HAP-1 (cell line): Measurements from ENCODE around the gene PCSK9.
"Not testable (repeated sequence)": the region's sequence is repeated elsewhere in the genome, so short reads cannot be mapped to it uniquely, and the experiment has no call there.

Experiments used
- DNase-seq, 2 experiments: peaks; one replicate each; pipeline ENCODE4 v3.0.0-alpha.2; 2016 to 2020; ENCODE audit warnings: low spot score in 2 of 2
- H3K27me3 ChIP-seq: fragments of 250-450 bp; sonication (Bioruptor Pico); 2 replicates; pipeline ENCODE4 v1.5.1; 2020; ENCODE audit warnings: low read depth, mild to moderate bottlenecking, moderate library complexity
- H3K36me3 ChIP-seq: fragments of 250-450 bp; sonication (Bioruptor Pico); replicated peaks from 2 replicates; pipeline ENCODE4 v1.5.1; 2020; ENCODE audit warnings: mild to moderate bottlenecking
- H3K4me1 ChIP-seq: fragments of 250-450 bp; sonication (Bioruptor Pico); 2 replicates; pipeline ENCODE4 v1.5.1; 2020; ENCODE audit warnings: mild to moderate bottlenecking
- H3K4me3 ChIP-seq: fragments of 250-450 bp; sonication (Bioruptor Pico); 2 replicates; pipeline ENCODE4 v1.5.1; 2020; ENCODE audit warnings: mild to moderate bottlenecking, moderate library complexity
- H3K9me3 ChIP-seq: fragments of 250-450 bp; sonication (Bioruptor Pico); 2 replicates; pipeline ENCODE4 v1.5.1; 2020; ENCODE audit warnings: mild to moderate bottlenecking, moderate library complexity
- in situ Hi-C: fragments of 300-500 bp; cut with MboI; formaldehyde crosslinking; loops from 3 replicates; pipeline ENCODE4 v1.14.3; 2020; ENCODE audit warnings: low sequenced_read_pairs, inconsistent platforms, mixed read lengths

The PCSK9 gene

DNA sequence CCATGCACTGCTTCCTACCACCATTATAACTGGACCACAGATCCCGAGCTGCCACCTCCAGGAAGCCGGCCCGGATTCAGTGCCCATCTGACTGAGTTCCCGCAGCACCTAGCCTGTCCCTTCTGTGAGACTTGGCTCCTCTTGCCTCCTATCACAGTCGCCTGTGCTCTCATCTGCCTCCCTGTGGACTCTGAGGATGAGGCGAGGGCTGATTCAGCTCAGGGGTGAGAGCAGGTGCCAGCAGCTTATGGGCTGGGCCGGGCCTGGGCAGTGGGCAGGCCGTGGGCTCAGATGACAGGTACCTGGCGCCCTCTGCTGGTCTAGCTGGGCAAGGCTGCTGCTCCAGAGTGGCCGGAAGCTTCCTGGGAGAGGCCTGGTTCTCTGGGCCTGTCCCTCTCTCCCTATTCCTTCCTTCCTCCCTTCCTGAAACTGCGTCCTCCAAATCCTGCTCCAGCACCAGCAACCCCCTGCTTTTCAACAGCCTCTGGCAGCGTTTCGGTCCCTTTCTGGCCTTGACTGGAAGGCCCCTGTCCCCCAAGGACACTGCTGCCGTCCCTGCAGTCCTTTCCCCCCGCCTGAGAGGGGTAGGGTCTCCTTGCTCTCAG, 17.3 kb upstream of the PCSK9 start:
- no peaks in the 10 kb centered on the region for H3K9me3 ChIP-seq
- 0 out of 2 replicates have a peak, but pooled peaks cover 3% of the 10 kb centered on the region for H3K27me3 ChIP-seq
- no peaks in the 10 kb centered on the region for H3K36me3 ChIP-seq
- no peaks in the 10 kb centered on the region for H3K4me1 ChIP-seq
- in situ Hi-C loops: no loop called here
- peak; percentile 67 to 92 for DNase-seq
- H3K4me3 ChIP-seq: no peak overlapping the region

DNA sequence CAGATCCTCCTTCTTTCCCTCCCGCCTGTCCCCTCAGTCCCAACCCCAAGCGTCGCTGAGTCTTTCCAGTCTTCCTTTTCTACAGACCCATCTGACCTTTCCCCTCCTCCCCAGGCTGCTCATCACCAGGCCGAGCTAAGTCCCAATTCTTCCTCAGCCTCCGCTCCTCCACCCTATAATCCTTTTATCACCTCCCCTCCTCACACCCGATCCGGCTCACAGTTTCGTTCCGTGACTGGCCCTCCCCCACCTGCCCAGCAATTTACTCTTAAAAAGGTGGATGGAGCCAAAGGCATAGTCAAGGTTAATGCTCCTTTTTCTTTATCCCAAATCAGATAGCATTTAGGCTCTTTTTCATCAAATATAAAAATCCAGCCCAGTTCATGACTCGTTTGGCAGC, 15.2 kb upstream of the PCSK9 start:
- DNase-seq, in situ Hi-C loops, H3K4me3 ChIP-seq, H3K27me3 ChIP-seq, H3K9me3 ChIP-seq, H3K36me3 ChIP-seq, H3K4me1 ChIP-seq: not testable (repeated sequence)

DNA sequence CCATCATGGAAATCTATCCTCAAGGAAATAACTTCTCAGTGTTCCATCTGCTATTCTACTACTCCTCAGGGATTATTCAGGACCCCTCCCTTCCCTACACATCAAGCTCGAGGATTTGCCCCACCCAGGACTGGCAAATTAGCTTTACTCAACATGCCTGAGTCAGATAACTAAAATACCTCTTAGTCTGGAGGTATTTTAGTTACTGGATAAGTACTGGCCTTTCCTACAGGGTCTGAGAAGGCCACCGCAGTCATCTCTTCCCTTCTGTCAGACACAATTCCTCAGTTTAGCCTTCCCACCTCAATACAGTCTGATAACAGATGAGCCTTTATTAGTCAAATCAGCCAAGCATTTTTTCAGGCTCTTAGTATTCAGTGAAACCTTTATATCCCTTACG, 12.7 kb upstream of the PCSK9 start:
- in situ Hi-C loops, H3K36me3 ChIP-seq, DNase-seq, H3K4me1 ChIP-seq, H3K9me3 ChIP-seq, H3K27me3 ChIP-seq, H3K4me3 ChIP-seq: not testable (repeated sequence)

- H3K27me3 ChIP-seq: peaks cover 28% of the 10 kb centered on the region
- H3K36me3 ChIP-seq, DNase-seq, H3K4me1 ChIP-seq, H3K9me3 ChIP-seq, in situ Hi-C loops, H3K4me3 ChIP-seq: not testable (repeated sequence)
Measured at GRCh38 chr1:55031098-55031497, 8.2 kb upstream of the PCSK9 start.

DNA sequence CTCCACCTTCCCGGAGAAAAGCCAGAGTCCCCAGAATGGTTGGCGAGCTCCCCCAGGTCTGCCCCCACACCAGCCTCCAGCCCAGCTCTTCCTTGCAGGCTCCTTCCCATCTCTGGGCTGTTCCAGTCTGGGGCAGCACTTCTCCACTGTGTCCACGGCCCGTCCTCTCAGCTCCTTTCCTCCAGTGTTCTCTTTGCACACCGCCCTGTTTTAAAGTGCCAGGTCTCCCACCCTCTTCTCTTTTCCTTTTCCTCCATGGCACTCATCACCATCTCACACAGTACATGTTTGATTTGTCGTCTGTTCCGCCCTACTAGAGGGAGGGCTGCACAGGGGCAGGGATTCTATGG, 6.1 kb upstream of the PCSK9 start:
- no peaks in the 10 kb centered on the region for H3K4me1 ChIP-seq
- H3K4me3 ChIP-seq: no peak overlapping the region
- peaks cover 49% of the 10 kb centered on the region for H3K27me3 ChIP-seq
- in situ Hi-C loops: no loop called here
- no peak for DNase-seq
- no peaks in the 10 kb centered on the region for H3K9me3 ChIP-seq
- H3K36me3 ChIP-seq: no peaks in the 10 kb centered on the region

DNA sequence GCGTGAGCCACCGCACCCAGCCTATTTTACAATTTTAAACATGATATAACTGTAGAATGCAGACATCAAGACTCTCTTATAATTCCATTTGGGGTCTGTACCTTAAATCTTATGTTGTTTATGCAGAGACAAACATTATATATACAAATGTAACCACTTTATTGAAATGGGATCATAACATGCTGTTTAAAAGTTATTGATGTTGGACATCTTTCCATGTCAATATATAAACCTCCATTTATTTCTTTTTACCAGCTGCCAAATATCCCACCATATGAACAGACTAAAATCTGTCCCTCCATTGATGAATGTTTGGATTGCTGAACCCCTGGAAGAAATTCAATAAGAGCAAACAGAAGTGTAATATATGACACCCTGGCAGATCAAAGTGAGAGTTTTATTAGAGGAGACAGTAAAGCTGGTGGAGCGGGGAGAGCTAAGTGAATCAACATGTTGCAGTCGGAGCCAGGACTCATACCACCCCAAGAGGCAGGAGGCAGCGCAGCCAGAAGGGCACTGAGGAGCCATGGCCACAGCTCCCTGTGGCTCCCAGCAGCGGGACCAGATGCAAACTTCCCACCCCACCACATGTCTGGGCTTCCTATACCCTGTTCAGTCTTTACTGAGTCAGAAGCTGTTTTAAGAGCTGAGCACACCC, 4.7 kb upstream of the PCSK9 start:
- in situ Hi-C loops: no loop called here
- Histone ChIP-seq H3K9me3 (no peaks in the 10 kb centered on the region), H3K36me3 (no peaks in the 10 kb centered on the region), H3K27me3 (peaks cover 63% of the 10 kb centered on the region), H3K4me3 (no peak overlapping the region), H3K4me1 (no peaks in the 10 kb centered on the region)
- DNase-seq: no peak

DNA sequence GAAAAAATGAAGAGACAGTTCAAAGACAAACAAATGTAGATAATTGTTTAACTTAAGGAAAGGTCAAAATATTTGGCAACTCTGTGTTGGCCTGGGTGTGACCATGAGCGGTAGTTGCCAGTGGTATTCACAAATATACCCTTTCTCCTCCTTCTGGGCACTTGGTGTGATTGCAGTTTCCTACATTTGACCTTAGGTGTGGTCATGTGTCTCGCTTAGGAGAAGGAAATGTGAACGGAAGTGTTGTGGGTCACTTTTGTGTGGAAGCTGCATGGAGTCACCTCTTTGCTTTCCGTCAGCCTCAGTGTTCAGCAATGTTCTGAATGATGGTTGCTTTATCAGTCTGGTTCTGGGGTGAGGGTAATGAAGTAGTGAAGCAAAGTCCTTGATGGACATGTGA, 3.4 kb upstream of the PCSK9 start:
- no peaks in the 10 kb centered on the region for H3K4me1 ChIP-seq
- DNase-seq: no peak
- H3K9me3 ChIP-seq: no peaks in the 10 kb centered on the region
- H3K36me3 ChIP-seq: no peaks in the 10 kb centered on the region
- H3K27me3 ChIP-seq: peaks cover 76% of the 10 kb centered on the region
- in situ Hi-C loops: no loop called here
- no peak overlapping the region for H3K4me3 ChIP-seq

GRCh38 chr1:55037733-55038551, 1.4 kb upstream of the PCSK9 start:
- no peaks in the 10 kb centered on the region for H3K36me3 ChIP-seq
- peaks cover 80% of the 10 kb centered on the region for H3K27me3 ChIP-seq
- H3K4me3 ChIP-seq: no peak overlapping the region
- in situ Hi-C loops: no loop called here
- no peak for DNase-seq
- no peaks in the 10 kb centered on the region for H3K4me1 ChIP-seq
- no peaks in the 10 kb centered on the region for H3K9me3 ChIP-seq

DNA sequence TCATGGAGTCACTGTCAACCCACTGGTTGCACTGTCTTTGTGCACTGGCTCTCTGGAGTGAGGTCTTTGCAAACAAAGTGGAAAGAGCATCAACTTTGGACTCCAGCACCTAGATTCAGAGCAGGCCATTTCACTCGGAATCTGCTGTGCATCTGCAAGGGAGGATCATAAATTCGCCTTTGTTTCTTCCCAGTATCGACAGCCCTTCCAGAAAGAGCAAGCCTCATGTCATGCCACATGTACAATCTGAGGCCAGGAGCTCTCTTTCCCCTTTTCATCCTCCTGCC, 853 bp upstream of the PCSK9 start:
- no peak for DNase-seq
- no peaks in the 10 kb centered on the region for H3K9me3 ChIP-seq
- in situ Hi-C loops: no loop called here
- H3K4me1 ChIP-seq: no peaks in the 10 kb centered on the region
- no peak overlapping the region for H3K4me3 ChIP-seq
- no peaks in the 10 kb centered on the region for H3K36me3 ChIP-seq
- H3K27me3 ChIP-seq: peaks cover 79% of the 10 kb centered on the region

DNA sequence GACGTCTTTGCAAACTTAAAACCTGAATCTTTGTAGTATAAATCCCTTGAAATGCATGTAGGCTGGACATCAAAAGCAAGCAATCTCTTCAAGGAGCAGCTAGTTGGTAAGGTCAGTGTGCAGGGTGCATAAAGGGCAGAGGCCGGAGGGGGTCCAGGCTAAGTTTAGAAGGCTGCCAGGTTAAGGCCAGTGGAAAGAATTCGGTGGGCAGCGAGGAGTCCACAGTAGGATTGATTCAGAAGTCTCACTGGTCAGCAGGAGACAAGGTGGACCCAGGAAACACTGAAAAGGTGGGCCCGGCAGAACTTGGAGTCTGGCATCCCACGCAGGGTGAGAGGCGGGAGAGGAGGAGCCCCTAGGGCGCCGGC, 390 bp upstream of the PCSK9 start:
- Histone ChIP-seq H3K4me3 (no peak overlapping the region), H3K36me3 (no peaks in the 10 kb centered on the region), H3K4me1 (no peaks in the 10 kb centered on the region), H3K9me3 (no peaks in the 10 kb centered on the region), H3K27me3 (peaks cover 74% of the 10 kb centered on the region)
- DNase-seq: no peak
- in situ Hi-C loops: no loop called here

DNA sequence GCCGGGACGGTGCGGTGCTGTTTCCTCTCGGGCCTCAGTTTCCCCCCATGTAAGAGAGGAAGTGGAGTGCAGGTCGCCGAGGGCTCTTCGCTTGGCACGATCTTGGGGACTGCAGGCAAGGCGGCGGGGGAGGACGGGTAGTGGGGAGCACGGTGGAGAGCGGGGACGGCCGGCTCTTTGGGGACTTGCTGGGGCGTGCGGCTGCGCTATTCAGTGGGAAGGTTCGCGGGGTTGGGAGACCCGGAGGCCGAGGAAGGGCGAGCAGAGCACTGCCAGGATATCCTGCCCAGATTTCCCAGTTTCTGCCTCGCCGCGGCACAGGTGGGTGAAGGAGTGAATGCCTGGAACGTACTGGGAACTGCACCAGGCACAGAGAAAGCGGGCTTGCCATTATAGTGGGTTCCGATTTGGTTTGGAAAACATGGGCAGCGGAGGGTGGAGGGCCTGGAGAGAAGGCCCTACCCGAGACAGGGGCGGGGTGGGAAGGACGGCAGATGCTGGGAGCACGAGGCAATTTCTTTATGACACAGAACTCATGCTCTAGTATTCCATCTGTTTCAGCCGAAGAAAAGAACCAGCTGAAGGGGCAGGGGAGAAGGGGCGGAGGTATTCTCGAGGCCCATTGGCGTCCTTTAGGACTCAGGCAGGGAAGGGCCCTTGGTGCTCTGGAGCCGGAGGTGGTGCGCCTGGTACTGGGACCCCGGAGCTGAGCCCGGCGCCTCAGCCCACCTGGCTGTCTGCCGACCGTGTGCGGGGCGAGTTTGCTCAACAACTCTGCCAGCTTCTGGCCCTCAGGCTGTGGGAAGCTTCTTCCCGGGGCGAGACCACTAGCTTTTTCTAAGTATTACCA, 960 bp downstream of the PCSK9 start:
- Histone ChIP-seq H3K9me3 (no peaks in the 10 kb centered on the region), H3K4me3 (no peak overlapping the region), H3K36me3 (no peaks in the 10 kb centered on the region), H3K27me3 (peaks cover 63% of the 10 kb centered on the region), H3K4me1 (no peaks in the 10 kb centered on the region)
- in situ Hi-C loops: no loop called here
- no peak for DNase-seq

DNA sequence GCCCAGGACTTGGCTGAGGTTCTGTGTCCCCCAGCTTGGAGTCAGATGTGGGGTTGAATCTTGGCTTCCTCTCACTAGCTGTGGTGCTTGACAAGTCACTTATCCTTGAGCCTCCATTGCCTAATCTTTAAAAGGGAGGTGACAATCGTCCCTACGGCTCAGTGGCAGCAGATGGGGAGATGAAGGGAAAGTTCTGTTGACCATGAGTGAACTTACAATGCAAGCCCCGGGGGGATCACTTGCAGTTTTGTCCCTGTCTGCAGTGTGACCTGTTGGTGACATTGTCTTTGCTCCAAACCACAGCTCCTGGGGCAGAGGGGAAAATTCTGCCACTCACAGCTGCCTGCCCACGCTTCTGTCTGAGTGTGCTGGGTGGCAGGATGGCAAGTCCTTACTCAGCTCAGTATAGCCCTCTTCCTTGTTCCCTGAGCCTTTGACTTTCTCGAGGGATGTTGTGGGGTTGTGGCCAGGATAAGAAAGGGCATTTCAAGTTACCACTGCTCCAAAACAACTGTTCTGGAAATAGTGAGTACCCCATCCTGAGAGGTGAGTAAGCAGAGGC, 1.7 kb downstream of the PCSK9 start:
- Histone ChIP-seq H3K4me3 (no peak overlapping the region), H3K36me3 (no peaks in the 10 kb centered on the region), H3K4me1 (no peaks in the 10 kb centered on the region), H3K27me3 (peaks cover 56% of the 10 kb centered on the region), H3K9me3 (no peaks in the 10 kb centered on the region)
- DNase-seq: no peak
- in situ Hi-C loops: no loop called here

- in situ Hi-C loops: no loop called here
- no peaks in the 10 kb centered on the region for H3K36me3 ChIP-seq
- no peak overlapping the region for H3K4me3 ChIP-seq
- peaks cover 50% of the 10 kb centered on the region for H3K27me3 ChIP-seq
- no peaks in the 10 kb centered on the region for H3K4me1 ChIP-seq
- no peaks in the 10 kb centered on the region for H3K9me3 ChIP-seq
- no peak for DNase-seq
Measured at GRCh38 chr1:55041613-55042012, 2.3 kb downstream of the PCSK9 start.

- in situ Hi-C loops: no loop called here
- Histone ChIP-seq H3K9me3 (no peaks in the 10 kb centered on the region), H3K4me1 (no peaks in the 10 kb centered on the region), H3K4me3 (no peak overlapping the region), H3K36me3 (no peaks in the 10 kb centered on the region), H3K27me3 (peaks cover 36% of the 10 kb centered on the region)
- DNase-seq: no peak
Measured at GRCh38 chr1:55043011-55043410, 3.7 kb downstream of the PCSK9 start.
